AG04449 (cell line): ENCODE measurements around the gene SLN.

Experiments
- CTCF ChIA-PET: fragments of 350-600 bp; formaldehyde crosslinking; extraction: SDS; loops from one replicate; lab custom pipeline; 2021; ENCODE audit warnings: antibody characterized with exemption; lab: Yijun Ruan, JAX
- POLR2A ChIA-PET: fragments of 400-600, 350-600 bp; formaldehyde crosslinking; extraction: SDS; loops from one replicate; lab custom pipeline; 2020; ENCODE audit warnings: antibody characterized with exemption, inconsistent platforms; lab: Yijun Ruan, JAX
- DNase-seq: peaks from one replicate; pipeline ENCODE4 v3.0.0-alpha.2; 2010; ENCODE audit warnings: low read depth, low spot score
- H3K4me3 ChIP-seq: 2 replicates; pipeline ENCODE4 v1.5.1; 2011; ENCODE audit warnings: low read depth, mild to moderate bottlenecking, control low read depth, low read length
- TF ChIP-seq, protein P1 (sequence below): IDR thresholded peaks from one replicate; pipeline ENCODE4 v1.5.1; 2011; ENCODE audit warnings: mild to moderate bottlenecking, moderate library complexity, low read length, control low read depth, inconsistent platforms; ENCODE audit not compliant: insufficient read depth; ENCODE audit errors: missing control alignments

SLN gene

DNA sequence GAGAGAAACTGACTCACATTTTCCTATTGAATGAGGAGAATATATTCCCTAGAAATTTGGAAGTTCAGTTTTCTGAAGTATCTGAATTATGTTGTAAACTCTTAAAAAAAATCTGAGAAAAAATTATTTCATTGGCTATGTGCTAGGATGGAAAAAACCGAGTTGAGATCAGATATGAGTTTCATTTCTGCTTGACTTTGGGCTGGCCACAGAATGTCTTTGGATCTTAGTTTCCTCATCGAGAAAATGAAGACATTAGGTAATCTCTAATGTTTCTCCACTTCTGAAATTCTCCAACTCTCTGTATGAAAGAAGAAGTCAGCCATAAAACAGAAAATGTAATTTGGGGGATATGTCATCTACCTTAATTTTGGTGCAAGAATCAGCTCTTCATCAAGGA, 28.8 kb downstream of the SLN start:
- CTCF ChIA-PET: interaction anchor here (1.0 to 13.6 kb wide), 6 partner anchors 8 to 136 kb away, joined by 3 to 485 read pairs (median 4); partner anchors contain the start of gene ALKBH8
- no peak for DNase-seq
- TF ChIP-seq, protein P1, sequence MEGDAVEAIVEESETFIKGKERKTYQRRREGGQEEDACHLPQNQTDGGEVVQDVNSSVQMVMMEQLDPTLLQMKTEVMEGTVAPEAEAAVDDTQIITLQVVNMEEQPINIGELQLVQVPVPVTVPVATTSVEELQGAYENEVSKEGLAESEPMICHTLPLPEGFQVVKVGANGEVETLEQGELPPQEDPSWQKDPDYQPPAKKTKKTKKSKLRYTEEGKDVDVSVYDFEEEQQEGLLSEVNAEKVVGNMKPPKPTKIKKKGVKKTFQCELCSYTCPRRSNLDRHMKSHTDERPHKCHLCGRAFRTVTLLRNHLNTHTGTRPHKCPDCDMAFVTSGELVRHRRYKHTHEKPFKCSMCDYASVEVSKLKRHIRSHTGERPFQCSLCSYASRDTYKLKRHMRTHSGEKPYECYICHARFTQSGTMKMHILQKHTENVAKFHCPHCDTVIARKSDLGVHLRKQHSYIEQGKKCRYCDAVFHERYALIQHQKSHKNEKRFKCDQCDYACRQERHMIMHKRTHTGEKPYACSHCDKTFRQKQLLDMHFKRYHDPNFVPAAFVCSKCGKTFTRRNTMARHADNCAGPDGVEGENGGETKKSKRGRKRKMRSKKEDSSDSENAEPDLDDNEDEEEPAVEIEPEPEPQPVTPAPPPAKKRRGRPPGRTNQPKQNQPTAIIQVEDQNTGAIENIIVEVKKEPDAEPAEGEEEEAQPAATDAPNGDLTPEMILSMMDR: no peak
- H3K4me3 ChIP-seq: no peak overlapping the region
- POLR2A ChIA-PET: no interaction called here

DNA sequence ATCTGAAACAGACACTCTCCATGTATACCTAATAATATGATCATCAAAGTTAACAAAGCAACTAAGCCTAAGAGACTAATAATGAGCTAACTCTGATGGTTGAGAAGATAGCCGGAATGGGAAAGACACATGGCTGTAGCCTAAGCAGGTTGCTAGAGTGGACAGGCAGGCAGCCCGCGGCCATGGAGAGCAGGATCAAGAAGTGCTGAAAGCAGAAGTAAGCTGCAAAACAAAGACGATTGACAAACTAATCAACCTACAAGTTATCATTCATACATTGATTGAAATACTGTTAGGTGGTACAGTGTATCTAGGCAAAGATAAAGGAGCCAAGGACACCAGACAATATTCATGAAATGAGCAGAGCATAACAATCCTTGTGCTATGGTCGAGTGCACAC, 29.3 kb downstream of the SLN start:
- no peak for DNase-seq
- POLR2A ChIA-PET: no interaction called here
- CTCF ChIA-PET: interaction anchor here (1.0 to 13.6 kb wide), 5 partner anchors 10 to 135 kb away, joined by 3 to 485 read pairs (median 3); partner anchors contain the start of gene ALKBH8
- H3K4me3 ChIP-seq: no peak overlapping the region
- TF ChIP-seq, protein P1: no peak

DNA sequence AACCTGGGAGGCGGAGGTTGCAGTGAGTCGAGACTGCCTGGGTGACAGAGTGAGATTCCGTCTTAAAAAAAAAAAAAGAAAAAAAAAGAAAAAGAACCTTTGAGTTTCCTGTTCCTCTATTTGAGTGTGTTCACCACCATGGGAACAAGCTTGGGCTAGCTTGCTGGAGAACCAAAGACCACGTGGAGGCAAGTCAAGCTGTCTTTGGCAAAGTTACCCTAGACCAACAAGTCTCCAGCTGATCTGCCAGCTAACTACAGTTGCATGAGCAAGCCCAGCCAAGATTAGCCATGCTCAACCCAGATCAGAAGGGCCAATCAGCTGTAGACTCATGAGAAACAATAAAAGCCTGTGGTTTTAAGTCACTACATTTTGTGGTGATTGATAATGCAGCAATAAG, 29.7 kb downstream of the SLN start:
- POLR2A ChIA-PET: no interaction called here
- CTCF ChIA-PET: interaction anchor here (1.5 to 13.6 kb wide), 2 partner anchors 115 to 133 kb away, joined by 4 to 485 read pairs; partner anchors contain the start of gene ALKBH8

DNA sequence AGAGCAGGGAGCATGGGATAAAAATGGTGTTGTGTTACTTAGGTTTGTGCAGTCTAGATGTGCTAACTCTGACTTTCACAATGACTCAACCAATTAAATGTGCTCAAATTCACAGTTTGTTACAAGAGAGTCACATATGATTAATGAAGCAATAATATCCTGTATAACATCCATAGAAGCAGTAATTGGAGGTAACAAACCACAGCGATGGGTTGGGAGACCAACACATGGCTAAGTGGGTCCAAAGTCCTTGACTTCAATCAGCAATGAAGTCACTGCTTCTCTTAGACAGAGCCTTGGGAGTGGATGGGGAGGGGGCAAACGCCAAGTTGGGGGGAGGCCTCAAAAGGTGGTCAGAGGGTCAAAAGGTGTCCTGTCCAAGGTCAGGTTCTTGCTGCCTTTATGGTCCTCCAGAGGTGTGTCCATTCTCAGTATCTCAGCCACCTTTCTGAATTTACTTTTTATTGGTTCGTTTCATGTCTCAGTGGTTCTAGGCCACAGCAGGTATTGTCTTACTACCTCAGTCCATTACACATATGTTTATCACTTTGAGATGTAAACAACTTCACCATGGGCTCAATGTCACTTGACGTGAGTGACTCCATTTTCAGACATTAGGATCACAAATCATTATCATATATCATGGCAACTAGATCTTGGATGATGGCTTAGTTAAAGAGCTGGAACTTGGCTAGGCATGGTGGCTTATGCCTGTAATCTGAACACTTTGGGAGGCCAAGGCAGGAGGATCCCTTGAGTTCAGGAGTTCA, 32.4 kb downstream of the SLN start:
- TF ChIP-seq, protein P1: no peak
- ChIA-PET CTCF (interaction anchor here (2.1 to 13.6 kb wide), 2 partner anchors 10 to 112 kb away, joined by 11 to 485 read pairs; partner anchors contain the start of gene ALKBH8), POLR2A (no interaction called here)
- DNase-seq: no peak
- no peak overlapping the region for H3K4me3 ChIP-seq

More for the DNA sequence above, 29.7 kb downstream of the SLN start:
- no peak overlapping the region for H3K4me3 ChIP-seq
- TF ChIP-seq, protein P1: no peak
- DNase-seq: no peak

DNA sequence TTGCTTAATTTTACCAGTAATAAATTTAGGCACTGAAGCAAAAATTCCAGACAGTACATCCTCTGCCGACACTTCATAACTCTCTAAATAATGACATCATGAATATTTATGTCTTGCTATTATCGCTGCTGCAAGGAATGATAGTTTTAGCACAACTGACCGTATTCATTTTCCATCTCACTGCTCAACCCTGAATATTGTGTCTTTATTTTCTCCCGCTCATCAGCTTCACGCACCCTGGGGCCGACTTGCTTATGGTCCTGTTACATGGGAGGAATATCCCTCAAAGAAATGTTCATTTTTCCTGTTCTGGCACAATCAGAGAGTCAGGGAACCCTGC, 33.3 kb downstream of the SLN start:
- TF ChIP-seq, protein P1: no peak
- DNase-seq: no peak
- ChIA-PET POLR2A (no interaction called here), CTCF (no interaction called here)
- H3K4me3 ChIP-seq: no peak overlapping the region

DNA sequence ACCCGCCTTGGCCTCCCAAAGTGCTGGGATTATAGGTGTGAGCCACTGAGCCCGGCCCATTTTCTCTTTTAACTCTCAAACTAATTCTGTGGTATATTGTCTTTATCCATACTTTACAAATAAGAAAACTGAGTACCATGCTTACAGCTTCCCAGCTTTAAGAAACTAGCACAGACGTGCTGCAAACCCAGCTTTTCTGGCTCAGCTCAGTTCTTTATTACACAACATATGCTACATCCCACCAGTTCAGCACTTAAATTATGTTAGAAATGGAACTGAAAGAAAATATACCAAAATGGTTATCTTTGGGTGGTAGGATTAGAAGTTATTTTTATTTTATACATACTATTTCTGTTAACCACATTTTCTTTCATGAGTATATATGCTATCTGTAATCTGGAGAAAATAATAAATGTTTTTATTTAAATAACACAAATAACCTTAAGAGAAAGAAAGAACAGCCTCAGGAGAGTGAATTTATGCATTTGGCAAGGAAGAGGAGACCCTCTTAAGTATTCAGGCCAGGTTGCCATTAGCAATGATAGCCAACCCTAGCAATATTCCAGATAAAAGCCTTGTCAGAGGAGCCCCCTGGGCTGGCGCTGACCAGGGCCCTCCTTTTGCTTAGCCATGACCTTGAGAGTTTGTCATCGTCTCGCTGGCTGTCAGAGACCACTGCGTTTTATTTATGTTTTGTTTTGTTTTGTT, 33.8 kb downstream of the SLN start:
- H3K4me3 ChIP-seq: no peak overlapping the region
- no peak for DNase-seq
- POLR2A ChIA-PET: no interaction called here
- TF ChIP-seq, protein P1: no peak
- CTCF ChIA-PET: interaction anchor here (1.0 kb wide), 1 partner anchor 115 kb away, joined by 3 read pairs; no protein-coding TSS in a partner anchor
